DND-41 (cell line): ENCODE measurements around the gene PRMT1.
A peak's percentile ranks its signal among the peaks of the same experiment; 100 is the strongest.

Experiments
- ATAC-seq: fragments of 200-7000 bp; cut with Tn5 transposase; 3 replicates; pipeline ENCODE4 v1.9.1; 2021; ENCODE audit warnings: low read depth; ENCODE audit not compliant: insufficient read depth
- DNase-seq: peaks from one replicate; pipeline ENCODE4 v3.0.0-alpha.2; 2020
- H2AFZ ChIP-seq: 2 replicates; pipeline ENCODE4 v1.6.0; 2012; ENCODE audit warnings: low read depth, low read length
- H3K27ac ChIP-seq: 2 replicates; pipeline ENCODE4 v1.5.1; 2012; ENCODE audit warnings: low read length, inconsistent platforms
- H3K27me3 ChIP-seq: fragments of 200-600 bp; sonication (generic); 2 replicates; pipeline ENCODE4 v1.6.0; 2012; ENCODE audit warnings: low read length, mild to moderate bottlenecking, inconsistent platforms; ENCODE audit not compliant: insufficient read depth, poor library complexity
- H3K36me3 ChIP-seq: 2 replicates; pipeline ENCODE4 v1.5.1; 2012; ENCODE audit warnings: low read length, inconsistent platforms; ENCODE audit not compliant: insufficient read depth
- H3K4me1 ChIP-seq: 2 replicates; pipeline ENCODE4 v1.5.1; 2012; ENCODE audit warnings: mild to moderate bottlenecking, low read length; ENCODE audit not compliant: insufficient read depth
- H3K4me2 ChIP-seq: 2 replicates; pipeline ENCODE4 v1.6.0; 2012; ENCODE audit warnings: mild to moderate bottlenecking, moderate library complexity, low read length, inconsistent platforms; ENCODE audit not compliant: insufficient read depth
- H3K4me3 ChIP-seq, 2 experiments: fragments of 200-600 bp in 1 of 2; shearing (Covaris generic) in 1 of 2; 2 replicates each; pipeline ENCODE4 v1.5.1; 2012 to 2016; ENCODE audit warnings: inconsistent platforms in 2 of 2, low read length in 2 of 2, mild to moderate bottlenecking in 2 of 2, low read depth in 1 of 2, moderate library complexity in 1 of 2
- H3K79me2 ChIP-seq: 2 replicates; pipeline ENCODE4 v1.6.0; 2012; ENCODE audit warnings: low read length, inconsistent platforms; ENCODE audit not compliant: insufficient read depth
- H3K9ac ChIP-seq: 2 replicates; pipeline ENCODE4 v1.6.0; 2012; ENCODE audit warnings: low read depth, mild to moderate bottlenecking, inconsistent platforms, low read length, moderate library complexity
- H3K9me3 ChIP-seq: 2 replicates; pipeline ENCODE4 v1.5.1; 2012; ENCODE audit warnings: low read length, moderate library complexity, mild to moderate bottlenecking, inconsistent platforms; ENCODE audit not compliant: insufficient read depth, severe bottlenecking
- H4K20me1 ChIP-seq: 2 replicates; pipeline ENCODE4 v1.6.0; 2012; ENCODE audit warnings: low read length; ENCODE audit not compliant: insufficient read depth
- CTCF ChIP-seq: IDR thresholded peaks from 2 replicates; pipeline ENCODE4 v1.5.1; 2012; ENCODE audit warnings: borderline replicate concordance, low read length, moderate library complexity, mild to moderate bottlenecking; ENCODE audit not compliant: poor library complexity, severe bottlenecking; ENCODE audit errors: extremely low read depth
- EZH2 ChIP-seq: IDR thresholded peaks from 3 replicates; pipeline ENCODE4 v1.6.1; 2012; ENCODE audit warnings: borderline replicate concordance, low read depth, mild to moderate bottlenecking, moderate library complexity, low read length, inconsistent platforms; ENCODE audit not compliant: severe bottlenecking

The PRMT1 gene

GRCh38 chr19:49643466-49643865 lies 33.6 kb upstream of the PRMT1 start:
- Histone ChIP-seq H3K27ac (no peak overlapping the region; the same call in 1 of the 2 replicates), H3K27me3 (no peaks in the 10 kb centered on the region), H3K9me3 (no peaks in the 10 kb centered on the region), H3K4me3 (peak overlapping the region in 1 of 2 experiments; percentile 91; a peak in 2 of 4 replicates), H3K4me2 (peak overlapping the region; percentile 99), H2AFZ (no peak overlapping the region), H3K9ac (peak overlapping the region; percentile 99; the same call in 1 of the 2 replicates), H4K20me1 (peaks cover 34% of the 10 kb centered on the region), H3K36me3 (peaks cover 42% of the 10 kb centered on the region), H3K4me1 (peaks cover 46% of the 10 kb centered on the region), H3K79me2 (peaks cover 68% of the 10 kb centered on the region)
- TF ChIP-seq CTCF (no peak), EZH2 (no peak)
- ATAC-seq: no peak
- no peak for DNase-seq

GRCh38 chr19:49645592-49645991 lies 31.5 kb upstream of the PRMT1 start:
- Histone ChIP-seq H3K4me2 (peak overlapping the region; percentile 16; the same call in 1 of the 2 replicates), H3K9ac (0 out of 2 replicates have a peak overlapping the region, but pooled peaks have one; percentile 24), H3K27me3 (no peaks in the 10 kb centered on the region), H4K20me1 (peaks cover 50% of the 10 kb centered on the region), H2AFZ (no peak overlapping the region), H3K79me2 (peaks cover 85% of the 10 kb centered on the region), H3K4me3 (no peak overlapping the region), H3K27ac (no peak overlapping the region), H3K9me3 (no peaks in the 10 kb centered on the region), H3K36me3 (peaks cover 59% of the 10 kb centered on the region), H3K4me1 (peaks cover 40% of the 10 kb centered on the region)
- no peak for ATAC-seq
- TF ChIP-seq CTCF (no peak), EZH2 (no peak)
- DNase-seq: no peak

- Histone ChIP-seq H3K36me3 (peaks cover 61% of the 10 kb centered on the region), H3K4me2 (no peak overlapping the region), H3K4me1 (peaks cover 36% of the 10 kb centered on the region), H4K20me1 (peaks cover 51% of the 10 kb centered on the region), H3K27ac (no peak overlapping the region), H3K4me3 (no peak overlapping the region), H3K27me3 (no peaks in the 10 kb centered on the region), H3K9ac (no peak overlapping the region), H2AFZ (no peak overlapping the region), H3K9me3 (no peaks in the 10 kb centered on the region), H3K79me2 (peaks cover 84% of the 10 kb centered on the region)
- DNase-seq (no peak), ATAC-seq (no peak)
- TF ChIP-seq CTCF (no peak), EZH2 (no peak)
Measured at GRCh38 chr19:49645995-49646394, 31.1 kb upstream of the PRMT1 start.

- H4K20me1 ChIP-seq: peaks cover 51% of the 10 kb centered on the region
- ATAC-seq: no peak
- no peaks in the 10 kb centered on the region for H3K9me3 ChIP-seq
- TF ChIP-seq EZH2 (no peak), CTCF (no peak)
- no peak overlapping the region for H3K27ac ChIP-seq
- H3K79me2 ChIP-seq: peaks cover 78% of the 10 kb centered on the region
- H3K9ac ChIP-seq: no peak overlapping the region
- H3K27me3 ChIP-seq: no peaks in the 10 kb centered on the region
- DNase-seq: no peak
- H3K36me3 ChIP-seq: peaks cover 67% of the 10 kb centered on the region
- no peak overlapping the region for H3K4me3 ChIP-seq
- H3K4me1 ChIP-seq: peaks cover 30% of the 10 kb centered on the region
- no peak overlapping the region for H2AFZ ChIP-seq
- H3K4me2 ChIP-seq: no peak overlapping the region
Measured at GRCh38 chr19:49646586-49646985, 30.5 kb upstream of the PRMT1 start.
